ENCODE data around the gene LARGE2.

Gene LARGE2

GRCh38 chr11:45936511-45937054 is 14.1 kb downstream of the LARGE2 start:
- TF ChIP-seq CTCF (conservative IDR thresholded peaks at IDR 0.05; ENCODE audit: low read depth), result no peak
- ChIA-PET CTCF (no interaction called here), POLR2A (ENCODE audit: low non-redundant PET) (no interaction called here)
- no peak for DNase-seq (ENCODE audit: low spot score)
- H3K27ac ChIP-seq, result peak overlapping the region; percentile 42; the same call in 1 of the 2 replicates

- CTCF ChIA-PET, result no interaction called here
- no peak for DNase-seq (ENCODE audit: low spot score)
- POLR2A ChIA-PET (ENCODE audit: low non-redundant PET), result no interaction called here
- no peak overlapping the region for H3K27ac ChIP-seq
- TF ChIP-seq CTCF (conservative IDR thresholded peaks at IDR 0.05; ENCODE audit: low read depth), result no peak
Observed at GRCh38 chr11:45937916-45938315, 15.5 kb downstream of the LARGE2 start.

- no peak for TF ChIP-seq CTCF (conservative IDR thresholded peaks at IDR 0.05; ENCODE audit: low read depth)
- H3K27ac ChIP-seq, result no peak overlapping the region
- POLR2A ChIA-PET (ENCODE audit: low non-redundant PET), result no interaction called here
- CTCF ChIA-PET, result interaction anchor here (0.6 kb wide), 2 partner anchors 25 to 825 kb away, joined by 3 to 4 read pairs; no protein-coding TSS in a partner anchor
- no peak for DNase-seq (ENCODE audit: low spot score)
Observed at GRCh38 chr11:45939836-45940235, 17.4 kb downstream of the LARGE2 start.

- POLR2A ChIA-PET (ENCODE audit: low non-redundant PET), result no interaction called here
- no peak overlapping the region for H3K27ac ChIP-seq
- no peak for TF ChIP-seq CTCF (conservative IDR thresholded peaks at IDR 0.05; ENCODE audit: low read depth)
- DNase-seq (ENCODE audit: low spot score), result no peak
- CTCF ChIA-PET, result interaction anchor here (0.6 kb wide), 1 partner anchor 450 kb away, joined by 3 read pairs; the partner anchor contains the start of gene CHRM4
Observed at GRCh38 chr11:45941285-45941684, 18.8 kb downstream of the LARGE2 start.

GRCh38 chr11:45942381-45942780 is 19.9 kb downstream of the LARGE2 start:
- DNase-seq (ENCODE audit: low spot score), result no peak
- POLR2A ChIA-PET (ENCODE audit: low non-redundant PET), result no interaction called here
- CTCF ChIA-PET, result interaction anchor here (0.6 kb wide), 1 partner anchor 1166 kb away, joined by 3 read pairs; no protein-coding TSS in a partner anchor
- H3K27ac ChIP-seq, result no peak overlapping the region
- no peak for TF ChIP-seq CTCF (conservative IDR thresholded peaks at IDR 0.05; ENCODE audit: low read depth)

GRCh38 chr11:45945397-45945999 is 23.0 kb downstream of the LARGE2 start:
- no peak overlapping the region for H3K27ac ChIP-seq
- DNase-seq (ENCODE audit: low spot score), result no peak
- ChIA-PET CTCF (no interaction called here), POLR2A (ENCODE audit: low non-redundant PET) (no interaction called here)
- no peak for TF ChIP-seq CTCF (conservative IDR thresholded peaks at IDR 0.05; ENCODE audit: low read depth)

Measured in RWPE1 (cell line).